NOMO-1 (cell line): ENCODE measurements around the gene PRR15L.

Experiments
- DNase-seq, 2 experiments: peaks; one replicate each; lab custom pipeline; 2025; ENCODE audit not compliant: unreplicated experiment in 2 of 2; lab: John Stamatoyannopoulos, UW

Gene PRR15L

GRCh38 chr17:47907932-47908562 lies 49.6 kb downstream of the PRR15L start:
- DNase-seq: peak; percentile 55 to 74

GRCh38 chr17:47906443-47906842 lies 51.2 kb downstream of the PRR15L start:
- no peak for DNase-seq

GRCh38 chr17:47905221-47905733 lies 52.4 kb downstream of the PRR15L start:
- no peak for DNase-seq

- DNase-seq: no peak
Observed at GRCh38 chr17:47902039-47902744, 55.5 kb downstream of the PRR15L start.
